GM21786 (cell line): ENCODE data around the gene GK.
"Not testable (repeated sequence)": the region's sequence is repeated elsewhere in the genome, so short reads cannot be mapped to it uniquely, and the experiment has no call there.

Experiments used
- ATAC-seq: cut with Tn5 transposase; IDR thresholded peaks from one replicate; pipeline ENCODE4 v1.9.1; 2021; ENCODE audit not compliant: unreplicated experiment

GK gene

GRCh38 chrX:30653415-30654131, at the start of gene GK:
GK (plus strand) TSS chrX:30653423; CDS start chrX:30653538, 115 bp downstream.
- ATAC-seq, result peak; percentile 4

GRCh38 chrX:30607155-30607554, 46.1 kb upstream of the GK start:
- no peak for ATAC-seq

DNA sequence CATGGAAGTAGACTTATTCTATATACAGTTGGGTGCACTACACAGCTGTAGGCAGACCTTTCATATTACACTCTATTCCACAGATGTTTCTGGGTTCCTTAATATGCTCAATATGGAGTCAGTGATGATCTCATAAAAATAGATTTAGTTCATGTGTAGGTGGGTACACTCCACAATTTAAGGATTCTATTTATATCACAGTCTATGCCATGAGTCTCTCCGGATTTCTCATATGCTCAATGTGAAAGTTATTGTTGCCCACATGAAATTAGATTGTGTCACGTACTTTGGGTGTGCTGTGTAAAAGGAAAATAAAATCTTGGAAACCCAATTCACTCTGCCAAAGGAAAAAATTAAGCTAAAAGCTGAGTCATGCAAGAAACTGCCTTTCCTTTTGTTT, 43.2 kb upstream of the GK start:
- ATAC-seq, result no peak

DNA sequence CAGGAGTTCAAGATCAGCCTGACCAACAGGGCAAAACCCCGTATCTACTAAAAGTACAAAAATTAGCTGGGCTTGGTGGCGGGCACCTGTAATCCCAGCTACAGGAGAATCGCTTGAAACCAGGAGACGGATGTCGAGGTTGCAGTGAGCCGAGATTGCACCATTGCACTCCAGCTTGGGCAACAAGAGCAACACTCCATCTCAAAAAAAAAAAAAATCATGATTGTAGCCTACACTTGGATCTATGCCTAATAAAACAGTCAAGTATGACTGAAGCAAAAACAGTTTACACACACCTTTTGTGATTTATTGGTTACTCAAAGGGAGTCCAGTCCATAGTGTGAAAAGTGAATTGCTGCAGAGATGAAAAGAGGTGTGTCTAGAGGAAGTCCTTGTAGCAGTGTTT, 41.0 kb upstream of the GK start:
- no peak for ATAC-seq

DNA sequence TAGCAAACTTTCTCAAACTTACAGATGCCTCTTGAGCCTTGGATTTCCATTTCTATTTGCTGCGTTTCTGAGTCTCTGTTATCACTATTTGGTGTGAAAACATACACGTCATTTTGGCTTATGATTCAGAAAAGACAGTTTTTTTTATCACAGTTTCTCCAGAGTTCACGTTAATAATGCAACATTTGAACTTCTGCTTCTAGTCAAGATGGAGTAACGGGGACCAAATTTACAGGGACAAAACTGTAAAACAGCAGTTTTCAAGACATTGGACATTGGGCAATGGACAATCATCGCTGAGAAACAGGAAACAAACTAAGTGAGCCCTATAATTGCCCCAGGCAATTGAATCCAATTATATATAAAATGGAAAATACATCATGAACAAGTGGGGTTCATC, 39.5 kb upstream of the GK start:
- no peak for ATAC-seq

DNA sequence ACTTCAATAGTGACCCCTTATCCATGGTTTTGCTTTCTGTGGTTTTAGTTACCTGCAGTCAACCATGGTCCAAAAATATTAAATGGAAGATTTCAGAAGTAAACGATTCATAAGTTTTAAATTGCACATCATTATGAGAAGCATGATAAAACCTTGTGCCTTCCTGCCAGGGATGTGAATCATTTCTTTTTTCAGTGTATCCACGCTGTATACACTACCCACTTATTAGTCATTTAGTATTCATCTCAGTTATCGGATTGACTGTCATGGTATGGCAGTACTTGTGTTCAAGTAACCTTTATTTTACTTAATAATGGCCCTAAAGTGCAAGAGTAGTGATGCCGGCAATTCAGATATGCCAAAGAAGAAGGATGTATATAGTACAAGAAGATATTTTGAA, 38.0 kb upstream of the GK start:
- no peak for ATAC-seq

GRCh38 chrX:30618160-30618765, 35.0 kb upstream of the GK start:
- no peak for ATAC-seq

- ATAC-seq, result no peak
These were observed 33.1 kb upstream of the GK start for GRCh38 chrX:30620125-30620524.

- ATAC-seq, result no peak
These were observed 32.1 kb upstream of the GK start for GRCh38 chrX:30620980-30621618.

DNA sequence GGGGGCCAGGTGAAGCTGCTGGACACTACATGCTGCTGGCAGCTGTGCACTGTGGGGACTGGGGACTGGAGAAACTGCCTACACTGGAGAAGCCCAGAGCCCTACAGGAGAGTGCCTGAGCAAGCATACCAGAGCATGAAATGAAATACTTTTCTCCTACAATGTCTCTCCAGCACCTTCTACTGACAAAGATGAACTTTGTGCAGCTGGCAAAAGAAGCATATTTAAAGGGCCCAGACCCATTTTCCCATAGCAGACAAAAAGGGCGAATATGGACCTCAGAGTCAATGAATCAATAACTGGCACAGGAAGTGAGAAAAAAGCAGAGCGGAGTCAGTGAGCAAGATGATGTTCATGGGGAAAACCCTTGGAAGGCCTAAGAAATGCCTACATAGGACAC, 30.9 kb upstream of the GK start:
- ATAC-seq, result no peak

GRCh38 chrX:30626402-30626801, 26.8 kb upstream of the GK start:
- ATAC-seq, result no peak

GRCh38 chrX:30627818-30628652, 25.2 kb upstream of the GK start:
- no peak for ATAC-seq

DNA sequence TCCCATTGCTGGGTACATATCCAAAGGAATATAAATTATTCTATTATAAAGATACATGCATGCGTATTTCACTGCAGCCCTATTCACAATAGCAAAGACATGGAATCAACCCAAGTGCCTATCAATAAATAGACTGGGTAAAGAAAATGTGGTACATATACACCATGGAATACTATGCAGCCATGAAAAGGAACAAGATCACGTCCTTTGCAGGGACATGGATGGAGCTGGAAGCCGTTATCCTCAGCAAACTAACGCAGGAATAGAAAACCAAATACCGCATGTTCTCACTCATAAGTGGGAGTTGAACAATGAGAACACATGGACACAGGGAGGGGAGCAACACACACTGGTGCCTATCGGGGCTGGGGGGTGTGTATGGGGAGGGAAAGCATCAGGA, 19.2 kb upstream of the GK start:
- ATAC-seq, result not testable (repeated sequence)

DNA sequence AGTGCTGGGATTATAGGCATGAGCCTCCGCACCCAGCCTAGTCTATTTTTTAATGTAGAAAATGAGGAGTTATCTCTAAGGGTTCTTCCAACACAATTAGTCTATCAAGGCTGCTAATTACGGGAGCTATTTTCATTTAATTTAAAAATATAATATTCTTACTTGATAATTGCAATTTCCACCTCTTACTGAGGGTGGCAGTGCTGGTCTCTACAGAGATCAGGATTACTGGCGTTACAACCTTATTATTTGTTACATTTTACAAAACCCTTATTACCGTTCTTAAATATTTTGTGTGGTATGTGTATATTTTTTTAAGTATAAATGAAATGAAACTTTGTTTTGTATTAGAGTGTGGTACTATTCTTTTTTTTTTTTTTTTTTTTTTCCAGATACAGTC, 17.6 kb upstream of the GK start:
- no peak for ATAC-seq

- ATAC-seq, result no peak
These were observed 15.1 kb upstream of the GK start for GRCh38 chrX:30637874-30638815.

DNA sequence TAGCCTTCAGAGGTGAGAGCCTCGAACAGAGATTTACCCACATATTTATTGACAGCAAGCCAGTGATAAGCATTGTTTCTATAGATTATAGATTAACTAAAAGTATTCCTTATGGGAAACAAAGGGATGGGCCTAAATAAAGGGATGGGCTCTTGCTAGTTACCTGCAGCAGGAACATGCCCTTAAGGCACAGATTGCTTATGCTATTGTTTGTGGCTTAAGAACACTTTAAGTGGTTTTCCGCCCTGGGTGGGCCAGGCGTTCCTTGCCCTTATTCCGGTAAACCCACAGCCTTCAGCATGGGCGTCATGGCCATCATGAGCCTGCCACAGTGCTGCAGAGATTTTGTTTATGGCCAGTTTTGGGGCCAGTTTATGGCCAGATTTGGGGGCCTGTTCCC, 13.5 kb upstream of the GK start:
- not testable (repeated sequence) for ATAC-seq

DNA sequence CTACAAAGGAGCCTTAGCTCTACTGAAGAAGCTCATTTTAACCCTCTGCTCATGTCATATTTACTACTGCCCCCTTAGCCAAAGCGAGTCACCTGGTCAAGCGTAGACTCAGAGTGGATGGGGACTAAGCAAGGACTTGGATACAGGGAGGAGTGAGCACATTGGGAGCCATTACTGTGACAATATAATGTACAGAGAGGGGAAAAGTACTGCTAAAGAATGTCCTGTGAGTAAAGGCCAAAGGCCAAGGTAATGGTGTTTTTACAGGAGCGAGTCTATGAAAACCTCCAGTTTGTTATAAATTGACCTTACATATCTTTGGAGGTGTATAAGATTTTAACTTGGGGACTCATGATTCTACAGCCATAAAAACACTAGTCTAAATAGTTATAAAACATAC, 10.6 kb upstream of the GK start:
- ATAC-seq, result no peak

- ATAC-seq, result no peak
These were observed 9.9 kb upstream of the GK start for GRCh38 chrX:30643313-30643821.

DNA sequence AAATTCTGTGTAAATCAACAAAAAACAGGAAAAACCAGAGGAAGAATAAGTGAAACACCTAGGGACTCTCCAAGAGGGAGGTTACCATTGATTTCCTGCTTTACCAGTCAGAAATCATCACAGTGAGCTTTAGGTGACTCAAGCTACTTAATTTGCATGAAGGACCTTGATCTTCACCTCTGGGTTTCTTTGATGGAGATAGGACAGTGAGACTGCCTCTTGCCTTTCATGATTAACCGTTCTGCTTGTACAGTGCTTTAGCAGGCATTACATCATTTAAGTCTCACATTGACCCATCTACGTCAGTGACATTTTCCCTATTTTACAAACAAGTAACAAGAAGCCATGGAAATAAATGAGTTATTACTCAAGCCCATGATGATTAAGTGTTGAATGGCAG, 3.4 kb upstream of the GK start:
- peak; percentile 29 for ATAC-seq
